ENCODE results near the gene SNX3. TPM values are rescaled to one million over a fixed set of nuclear protein-coding genes. Genes with fewer than 3 reads are reported as not detected.

SNX3 gene
- total RNA-seq, 4 donors from 2014 or later = 150 to 177 (median 168) TPM

- Histone ChIP-seq H3K36me3 (no peaks in the 10 kb centered on the region), H3K4me1 (peaks cover 9% of the 10 kb centered on the region in 2 donors), H3K27ac (no peak overlapping the region), H3K4me3 (no peak overlapping the region), H3K27me3 (no peaks in the 10 kb centered on the region), H3K9me3 (no peaks in the 10 kb centered on the region)
- intact Hi-C loops (cut with DNase I; ENCODE audit: low total_unique reads) = no loop called here
- in situ Hi-C loops (cut with MboI; ENCODE audit: low sequenced_read_pairs in 4 of 4) = loop anchor here in 1 of 4 donors (25.0 kb wide), 1 partner anchor 821 kb away; no protein-coding TSS in a partner anchor
- DNase-seq (no peak), ATAC-seq (no peak)
- no peak for TF ChIP-seq POLR2A (IDR thresholded peaks at IDR 0.05)
- TF ChIP-seq, protein P1, sequence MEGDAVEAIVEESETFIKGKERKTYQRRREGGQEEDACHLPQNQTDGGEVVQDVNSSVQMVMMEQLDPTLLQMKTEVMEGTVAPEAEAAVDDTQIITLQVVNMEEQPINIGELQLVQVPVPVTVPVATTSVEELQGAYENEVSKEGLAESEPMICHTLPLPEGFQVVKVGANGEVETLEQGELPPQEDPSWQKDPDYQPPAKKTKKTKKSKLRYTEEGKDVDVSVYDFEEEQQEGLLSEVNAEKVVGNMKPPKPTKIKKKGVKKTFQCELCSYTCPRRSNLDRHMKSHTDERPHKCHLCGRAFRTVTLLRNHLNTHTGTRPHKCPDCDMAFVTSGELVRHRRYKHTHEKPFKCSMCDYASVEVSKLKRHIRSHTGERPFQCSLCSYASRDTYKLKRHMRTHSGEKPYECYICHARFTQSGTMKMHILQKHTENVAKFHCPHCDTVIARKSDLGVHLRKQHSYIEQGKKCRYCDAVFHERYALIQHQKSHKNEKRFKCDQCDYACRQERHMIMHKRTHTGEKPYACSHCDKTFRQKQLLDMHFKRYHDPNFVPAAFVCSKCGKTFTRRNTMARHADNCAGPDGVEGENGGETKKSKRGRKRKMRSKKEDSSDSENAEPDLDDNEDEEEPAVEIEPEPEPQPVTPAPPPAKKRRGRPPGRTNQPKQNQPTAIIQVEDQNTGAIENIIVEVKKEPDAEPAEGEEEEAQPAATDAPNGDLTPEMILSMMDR (IDR thresholded peaks at IDR 0.05 in 4 of 5, conservative IDR thresholded peaks at IDR 0.05 in 1 of 5) = no peak
These were observed 30.3 kb upstream of the SNX3 start for GRCh38 chr6:108291091-108291490.

GRCh38 chr6:108288742-108289141, 27.9 kb upstream of the SNX3 start:
- ATAC-seq = no peak

DNA sequence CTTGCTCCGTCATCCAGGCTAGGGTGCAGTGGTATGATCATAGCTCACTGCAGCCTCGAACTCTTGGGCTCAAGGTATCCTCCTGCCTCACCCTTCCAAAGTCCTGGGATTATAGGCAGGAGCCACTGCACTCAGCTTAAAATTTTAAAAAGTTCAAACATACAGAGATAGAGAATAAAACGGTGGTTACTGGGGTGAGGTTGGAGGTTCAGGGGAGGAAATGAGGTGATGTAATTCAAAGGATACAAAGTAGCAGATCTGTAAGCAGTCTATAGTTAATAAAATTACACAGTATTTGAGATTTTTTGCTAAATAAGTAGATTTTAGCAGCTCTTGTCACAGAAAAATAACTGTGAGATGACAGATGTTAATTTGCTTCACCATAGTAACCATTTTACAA, 26.5 kb upstream of the SNX3 start:
- no peak for TF ChIP-seq POLR2A (IDR thresholded peaks at IDR 0.05)
- TF ChIP-seq, protein P1 (IDR thresholded peaks at IDR 0.05 in 4 of 5, conservative IDR thresholded peaks at IDR 0.05 in 1 of 5) = no peak
- in situ Hi-C loops (cut with MboI; ENCODE audit: low sequenced_read_pairs in 4 of 4) = loop anchor here in 1 of 4 donors (25.0 kb wide), 1 partner anchor 825 kb away; no protein-coding TSS in a partner anchor
- no peak for ATAC-seq
- Histone ChIP-seq H3K27ac (no peak overlapping the region), H3K27me3 (no peaks in the 10 kb centered on the region), H3K9me3 (no peaks in the 10 kb centered on the region), H3K36me3 (no peaks in the 10 kb centered on the region), H3K4me1 (no peaks in the 10 kb centered on the region), H3K4me3 (no peak overlapping the region)
- DNase-seq = no peak
- intact Hi-C loops (cut with DNase I; ENCODE audit: low total_unique reads) = no loop called here

More at GRCh38 chr6:108288742-108289141, 27.9 kb upstream of the SNX3 start:
- TF ChIP-seq, protein P1 (IDR thresholded peaks at IDR 0.05 in 4 of 5, conservative IDR thresholded peaks at IDR 0.05 in 1 of 5) = no peak
- no peak for TF ChIP-seq POLR2A (IDR thresholded peaks at IDR 0.05)
- H3K27ac ChIP-seq = no peak overlapping the region
- no peak overlapping the region for H3K4me3 ChIP-seq
- no peaks in the 10 kb centered on the region for H3K27me3 ChIP-seq
- no peaks in the 10 kb centered on the region for H3K4me1 ChIP-seq
- intact Hi-C loops (cut with DNase I; ENCODE audit: low total_unique reads) = no loop called here
- in situ Hi-C loops (cut with MboI; ENCODE audit: low sequenced_read_pairs in 4 of 4) = loop anchor here in 1 of 4 donors (25.0 kb wide), 1 partner anchor 824 kb away; no protein-coding TSS in a partner anchor
- no peaks in the 10 kb centered on the region for H3K36me3 ChIP-seq
- no peaks in the 10 kb centered on the region for H3K9me3 ChIP-seq
- DNase-seq = no peak

GRCh38 chr6:108286366-108286765, 25.5 kb upstream of the SNX3 start:
- ATAC-seq = no peak
- Histone ChIP-seq H3K36me3 (no peaks in the 10 kb centered on the region), H3K4me3 (no peak overlapping the region), H3K27me3 (no peaks in the 10 kb centered on the region), H3K27ac (no peak overlapping the region), H3K4me1 (no peaks in the 10 kb centered on the region), H3K9me3 (no peaks in the 10 kb centered on the region)
- intact Hi-C loops (cut with DNase I; ENCODE audit: low total_unique reads) (no loop called here), in situ Hi-C loops (cut with MboI; ENCODE audit: low sequenced_read_pairs in 4 of 4) (loop anchor here in 1 of 4 donors (25.0 kb wide), 1 partner anchor 826 kb away; no protein-coding TSS in a partner anchor)
- TF ChIP-seq, protein P1 (IDR thresholded peaks at IDR 0.05 in 4 of 5, conservative IDR thresholded peaks at IDR 0.05 in 1 of 5) = no peak
- no peak for DNase-seq

DNA sequence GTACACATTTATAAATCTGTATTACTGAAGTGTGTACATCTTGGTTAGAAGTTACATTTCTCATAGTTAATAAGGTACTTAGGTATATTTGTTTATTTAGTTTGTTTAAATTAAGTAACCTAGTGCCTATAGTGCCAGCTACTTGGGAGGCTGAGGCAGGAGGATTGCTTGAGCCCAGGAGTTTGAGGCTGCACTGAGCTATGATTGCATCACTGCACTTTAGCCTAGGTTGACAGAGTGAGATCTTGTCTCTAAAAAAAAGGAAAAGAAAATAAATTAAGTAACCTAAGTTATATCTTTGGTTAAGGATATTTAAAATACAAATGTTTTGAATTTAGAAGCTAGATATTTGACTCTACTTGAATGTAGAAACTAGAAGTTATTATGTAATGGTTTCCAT, 24.5 kb upstream of the SNX3 start:
- Histone ChIP-seq H3K9me3 (no peaks in the 10 kb centered on the region), H3K36me3 (no peaks in the 10 kb centered on the region)

More for the DNA sequence above, 24.5 kb upstream of the SNX3 start:
- ATAC-seq (no peak), DNase-seq (no peak)
- Histone ChIP-seq H3K4me3 (no peak overlapping the region), H3K27ac (no peak overlapping the region), H3K27me3 (no peaks in the 10 kb centered on the region), H3K4me1 (no peaks in the 10 kb centered on the region)
- TF ChIP-seq, protein P1 (IDR thresholded peaks at IDR 0.05 in 4 of 5, conservative IDR thresholded peaks at IDR 0.05 in 1 of 5) = no peak
- no peak for TF ChIP-seq POLR2A (IDR thresholded peaks at IDR 0.05)
- in situ Hi-C loops (cut with MboI; ENCODE audit: low sequenced_read_pairs in 4 of 4) = loop anchor here in 1 of 4 donors (25.0 kb wide), 1 partner anchor 827 kb away; no protein-coding TSS in a partner anchor
- intact Hi-C loops (cut with DNase I; ENCODE audit: low total_unique reads) = no loop called here

Measured in gastrocnemius medialis (tissue), 4 donors.